Renal cortical epithelial cell (primary cell): Measurements from ENCODE around the gene GPD2. TPM values are rescaled to one million over a fixed set of nuclear protein-coding genes. Genes with fewer than 3 reads are reported as not detected.
A peak's percentile ranks its signal among the peaks of the same experiment; 100 is the strongest.
"Not testable (repeated sequence)": the region's sequence is repeated elsewhere in the genome, so short reads cannot be mapped to it uniquely, and the experiment has no call there.

Experiments used
- DNase-seq: peaks from one replicate; pipeline ENCODE4 v3.0.0-alpha.2; 2011; ENCODE audit warnings: low read depth
- total RNA-seq: library from RNA; depleted of rRNA; stranded (reverse); fragments of >200 nt; gene quantifications from 2 replicates; pipeline ENCODE4 v1.2.3, GENCODE V29; 2014

GPD2 gene
- total RNA-seq, 1 donor from 2014 or later, result 117 TPM

DNA sequence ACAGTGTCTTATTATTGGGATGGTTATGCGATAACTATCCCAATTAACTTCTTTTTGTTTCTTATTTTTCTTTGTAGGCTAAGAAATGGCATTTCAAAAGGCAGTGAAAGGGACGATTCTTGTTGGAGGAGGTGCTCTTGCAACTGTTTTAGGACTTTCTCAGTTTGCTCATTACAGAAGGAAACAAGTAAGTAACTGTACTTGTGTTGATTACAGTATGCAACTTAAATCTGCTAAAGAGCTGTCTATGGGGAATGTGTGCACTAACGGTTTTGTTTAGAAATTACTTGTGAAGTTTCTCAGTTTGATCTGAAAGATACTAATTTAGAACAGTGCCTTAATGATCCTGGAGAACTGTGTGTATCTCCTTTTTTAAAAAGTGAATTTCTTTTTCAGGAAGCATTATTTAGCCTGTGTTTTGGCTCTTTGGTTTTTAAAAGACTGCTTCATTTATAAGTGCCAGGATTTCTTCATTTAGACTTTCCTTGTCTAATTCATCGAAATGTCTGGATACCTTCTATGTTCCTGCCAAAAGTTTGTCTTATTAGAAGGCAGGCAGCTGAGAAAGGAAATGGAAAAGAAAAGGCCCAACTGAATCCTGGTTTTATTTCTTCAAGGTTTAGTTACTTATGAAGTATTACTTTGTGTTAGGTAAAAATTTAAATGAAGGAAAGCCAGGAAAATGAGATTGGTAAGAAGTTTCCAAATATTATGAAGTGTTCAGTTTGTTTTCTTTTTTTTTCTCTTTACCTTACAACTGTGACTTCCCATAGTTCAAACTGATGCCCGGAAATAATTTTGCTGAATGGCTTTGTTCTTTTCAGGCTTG, 40.1 kb downstream of the GPD2 start:
- no peak for DNase-seq

DNA sequence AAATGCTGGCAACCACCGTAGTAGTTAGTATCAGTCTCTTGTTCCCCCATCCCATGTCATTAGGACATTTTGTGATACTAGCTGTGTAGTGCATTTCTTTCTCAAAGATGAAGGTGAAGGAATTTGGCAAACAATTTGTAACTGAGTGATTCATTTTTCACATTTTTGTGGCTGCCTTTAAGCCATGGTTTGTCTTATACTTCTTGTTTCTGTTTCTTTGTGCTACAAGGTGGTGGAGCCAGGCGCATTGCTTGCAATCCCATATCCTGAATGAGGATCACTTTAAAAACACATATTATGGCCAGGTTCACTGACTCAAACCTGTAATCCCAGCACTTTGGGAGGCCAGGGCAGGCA, 40.6 kb downstream of the GPD2 start:
- peak; percentile 81 for DNase-seq

- DNase-seq, result no peak
These were observed 44.2 kb downstream of the GPD2 start for GRCh38 chr2:156480376-156480775.

DNA sequence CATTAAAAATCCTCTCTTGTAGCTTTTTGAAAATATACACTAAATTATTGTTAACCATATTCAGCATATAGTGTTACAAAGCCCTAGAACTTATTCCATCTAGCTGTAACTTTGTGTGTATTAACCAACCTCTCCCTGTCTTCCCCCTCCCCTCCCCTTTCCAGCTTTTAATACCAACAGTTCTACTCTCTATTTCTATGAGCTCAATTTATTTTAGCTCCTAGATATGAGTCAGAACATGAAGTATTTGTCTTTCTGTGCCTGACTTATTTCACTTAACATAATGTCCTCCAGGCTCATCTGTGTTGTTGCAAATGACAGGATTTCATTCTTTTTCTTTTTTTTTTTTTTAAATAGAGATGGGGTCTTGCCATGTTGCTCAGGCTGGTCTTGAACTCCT, 45.1 kb downstream of the GPD2 start:
- DNase-seq, result peak; percentile 32

DNA sequence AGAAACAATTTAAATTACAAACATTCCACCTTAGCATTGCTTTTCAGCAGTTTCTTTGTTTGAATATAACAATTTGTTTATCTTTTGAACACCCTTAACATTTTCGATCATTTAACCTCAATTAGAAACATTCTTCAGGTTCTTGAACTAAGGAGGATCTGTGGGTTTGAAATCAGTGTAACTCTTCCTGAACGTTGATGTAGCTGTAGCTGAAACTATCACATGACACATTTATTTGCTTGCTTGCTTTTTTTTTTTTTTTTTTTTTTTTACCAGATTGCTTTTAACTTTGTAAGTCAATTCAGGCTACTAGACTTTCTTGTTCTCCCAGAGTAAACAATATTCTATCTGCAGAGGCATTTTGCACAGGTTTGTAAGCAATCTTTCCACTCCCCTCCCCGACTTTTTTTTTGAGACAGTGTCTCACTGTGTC, 47.6 kb downstream of the GPD2 start:
- DNase-seq, result peak; percentile 39

DNA sequence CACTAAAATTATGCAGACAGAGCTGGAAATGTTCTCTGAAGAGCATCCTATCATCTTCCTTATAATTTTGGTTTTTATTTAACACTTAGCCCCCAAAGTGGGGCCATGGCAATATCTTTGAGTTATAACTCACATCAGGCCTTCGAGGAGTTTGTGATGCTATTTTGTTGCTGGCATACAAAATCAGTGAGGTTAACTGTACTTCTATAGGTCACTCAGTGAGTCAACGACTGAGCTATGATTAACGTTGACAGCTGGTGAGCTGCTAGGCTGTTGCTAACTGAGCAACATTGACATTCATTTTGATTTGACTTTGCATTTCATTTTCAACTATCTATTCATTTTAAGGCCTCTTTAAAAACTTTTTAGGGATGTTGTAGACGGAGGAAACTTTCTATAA, 50.0 kb downstream of the GPD2 start:
- DNase-seq, result no peak

GRCh38 chr2:156486614-156487013, 50.4 kb downstream of the GPD2 start:
- no peak for DNase-seq

- DNase-seq, result no peak
These were observed 53.0 kb downstream of the GPD2 start for GRCh38 chr2:156489195-156489594.

DNA sequence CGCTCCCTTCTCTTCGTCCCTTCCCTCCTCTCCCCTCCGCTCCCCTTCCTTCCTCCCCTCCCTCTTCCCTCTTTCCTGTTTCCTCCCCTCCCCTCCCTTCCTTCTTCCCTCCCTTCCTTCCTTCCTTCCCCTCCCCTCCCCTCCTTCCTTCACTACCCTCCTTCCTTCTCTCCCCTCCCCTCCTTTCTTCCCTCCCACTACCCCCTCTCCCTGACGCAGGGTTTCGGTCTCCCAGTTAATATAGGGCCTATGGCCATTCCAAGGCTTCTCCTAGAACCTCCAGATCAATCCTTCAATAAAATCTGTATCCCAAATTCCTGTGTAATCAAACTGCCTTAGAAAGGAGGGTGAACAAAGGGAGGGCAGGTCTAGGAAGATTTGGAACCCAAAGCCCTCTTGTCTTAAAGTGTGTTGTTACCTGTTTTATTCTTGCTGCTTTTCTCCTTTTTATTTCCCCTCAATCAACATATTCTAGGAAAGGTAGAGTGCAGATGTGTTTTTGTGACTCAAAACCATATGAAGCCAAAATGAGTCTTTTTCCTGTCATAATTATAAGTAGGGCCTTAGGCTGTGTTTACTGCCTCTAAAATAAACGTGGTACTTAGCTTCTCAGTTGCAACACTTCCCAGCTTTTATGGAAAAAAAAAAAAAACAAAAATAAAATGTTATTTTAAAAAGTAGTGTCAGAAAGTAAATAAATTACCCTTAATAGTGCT, 53.7 kb downstream of the GPD2 start:
- DNase-seq, result no peak

DNA sequence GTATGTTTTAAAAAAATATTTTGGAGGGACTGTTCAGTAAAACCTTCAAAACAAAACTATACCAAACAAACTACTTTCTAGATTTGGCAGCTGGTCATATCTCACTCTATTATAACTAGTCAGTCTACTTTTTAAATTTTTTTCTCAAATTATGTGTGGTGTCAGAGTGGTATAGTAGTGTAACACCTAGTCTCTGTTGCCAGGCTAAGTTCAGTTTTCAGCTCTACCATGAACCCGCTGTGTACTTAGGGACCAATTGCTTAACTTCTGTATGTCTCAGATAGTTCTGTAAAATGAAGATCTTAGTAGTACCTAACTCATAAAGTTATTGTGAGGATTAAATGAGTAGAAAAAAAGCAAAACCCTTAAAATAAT, 54.3 kb downstream of the GPD2 start:
- DNase-seq, result no peak

DNA sequence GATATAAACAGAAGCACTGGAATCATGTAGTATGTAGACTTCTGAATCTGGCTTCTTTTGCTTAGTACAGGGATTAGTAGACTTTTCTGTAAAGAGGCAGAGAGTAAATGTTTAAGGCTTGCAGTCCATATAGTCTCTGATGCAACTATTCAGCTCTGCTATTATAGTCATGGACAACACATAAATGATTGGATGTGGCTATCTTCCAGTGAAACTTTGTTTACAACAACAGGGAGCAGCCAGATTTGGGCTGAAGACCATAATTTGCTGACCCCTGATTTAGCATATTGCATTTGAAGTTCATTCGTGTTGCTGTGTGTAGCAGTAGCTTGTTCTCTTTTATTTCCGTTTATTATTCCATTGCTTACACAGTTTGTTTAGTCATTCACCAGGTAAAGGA, 55.0 kb downstream of the GPD2 start:
- DNase-seq, result no peak

GRCh38 chr2:156492979-156493378, 56.8 kb downstream of the GPD2 start:
- no peak for DNase-seq

DNA sequence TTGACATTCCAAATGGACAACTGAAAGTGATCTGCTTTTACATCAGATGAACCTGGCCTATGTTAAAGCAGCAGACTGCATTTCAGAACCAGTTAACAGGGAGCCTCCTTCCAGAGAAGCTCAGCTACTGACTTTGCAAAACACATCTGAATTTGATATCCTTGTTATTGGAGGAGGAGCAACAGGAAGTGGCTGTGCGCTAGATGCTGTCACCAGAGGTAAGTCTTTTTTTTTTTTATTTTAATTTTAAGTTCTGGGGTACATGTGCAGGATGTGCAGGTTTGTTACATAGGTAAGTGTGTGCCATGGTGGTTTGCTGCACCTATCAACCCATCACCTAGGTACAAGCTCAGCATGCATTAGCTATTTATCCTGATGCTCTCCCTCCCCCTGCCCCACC, 59.8 kb downstream of the GPD2 start:
- not testable (repeated sequence) for DNase-seq

GRCh38 chr2:156505696-156506095, 69.5 kb downstream of the GPD2 start:
- no peak for DNase-seq

DNA sequence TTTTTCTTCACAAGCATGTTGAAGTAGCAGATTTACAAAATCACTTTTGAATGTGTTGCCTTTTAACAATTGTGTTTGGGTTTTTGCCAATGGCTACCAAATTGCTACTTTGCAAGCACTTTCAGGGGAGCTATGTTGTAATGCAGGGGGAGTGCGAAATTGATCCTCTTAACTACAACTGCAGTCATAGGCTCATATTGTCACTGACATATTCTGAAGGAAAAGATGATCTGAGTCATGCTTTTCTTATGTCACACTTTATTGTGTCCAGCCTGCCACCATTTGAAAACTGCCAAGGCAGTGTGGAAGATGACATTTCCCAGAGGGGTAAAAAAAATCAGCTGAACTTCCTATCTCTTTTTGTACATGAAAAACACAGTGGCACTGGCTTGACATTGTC, 74.9 kb downstream of the GPD2 start:
- no peak for DNase-seq

- DNase-seq, result no peak
These were observed 75.6 kb downstream of the GPD2 start for GRCh38 chr2:156511803-156512202.

- DNase-seq, result no peak
These were observed 76.3 kb downstream of the GPD2 start for GRCh38 chr2:156512451-156512850.

DNA sequence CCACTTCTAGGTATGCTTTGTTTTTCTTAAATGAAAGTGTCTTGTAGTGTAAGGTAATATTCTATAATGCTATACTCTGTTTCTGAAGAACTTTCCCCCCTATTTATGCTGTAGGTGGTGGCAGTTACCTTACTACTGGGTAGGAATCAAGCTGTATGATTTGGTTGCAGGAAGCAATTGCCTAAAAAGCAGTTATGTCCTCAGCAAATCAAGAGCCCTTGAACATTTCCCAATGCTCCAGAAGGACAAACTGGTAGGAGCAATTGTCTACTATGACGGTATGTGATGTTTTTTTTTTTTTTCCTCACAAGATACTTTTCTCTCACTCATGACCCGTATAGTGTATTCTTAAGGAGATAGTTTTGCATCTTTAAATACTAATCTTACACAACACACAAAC, 77.0 kb downstream of the GPD2 start:
- no peak for DNase-seq

GRCh38 chr2:156517419-156517818, 81.2 kb downstream of the GPD2 start:
- no peak for DNase-seq

DNA sequence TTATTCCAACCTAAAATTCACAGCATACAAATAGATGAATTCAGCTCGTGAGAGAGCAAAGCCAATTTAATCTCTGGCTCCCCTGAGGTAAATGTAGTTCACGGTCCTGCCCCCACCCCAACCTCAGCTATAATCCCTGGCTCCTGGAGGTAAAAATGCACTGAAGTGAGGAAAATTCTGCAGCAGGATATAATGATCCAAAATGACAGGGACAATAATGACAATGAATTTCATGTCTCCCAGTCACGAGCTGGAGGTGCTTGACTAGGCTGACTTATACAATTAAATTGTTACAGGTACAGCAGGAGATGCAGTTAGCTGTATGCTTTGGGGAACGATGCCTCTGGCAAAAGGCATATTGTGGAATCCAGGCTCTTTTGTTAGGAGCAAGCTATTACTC, 82.0 kb downstream of the GPD2 start:
- DNase-seq, result no peak

- no peak for DNase-seq
These were observed 86.8 kb downstream of the GPD2 start for GRCh38 chr2:156522864-156523440.

- DNase-seq, result no peak
These were observed 90.9 kb downstream of the GPD2 start for GRCh38 chr2:156526950-156527636.
